Caco-2 (cell line): ENCODE measurements around the gene BAIAP2L2. TPM values are rescaled to one million over a fixed set of nuclear protein-coding genes. Genes with fewer than 3 reads are reported as not detected.

Experiments used
- BruUV-seq: library from RNA; stranded (reverse); fragments of 400-500 nt; replicated peaks from 2 replicates; lab custom pipeline; 2021; lab: Mats Ljungman, UMichigan
- CTCF ChIA-PET: fragments of 300-600 bp; sonication (Branson Sonifier 250); formaldehyde crosslinking; loops from one replicate; lab custom pipeline; 2022; ENCODE audit warnings: antibody characterized with exemption; lab: Charles Lee
- POLR2A ChIA-PET: fragments of 300-600 bp; sonication (Branson Sonifier 250); formaldehyde crosslinking; loops from one replicate; lab custom pipeline; 2022; ENCODE audit warnings: antibody characterized with exemption; lab: Charles Lee
- DNase-seq, 2 experiments: peaks; one replicate each; pipeline versions ENCODE4 v3.0.0 to v3.0.0-alpha.2; 2020 to 2022
- H3K27me3 ChIP-seq: replicated peaks from 2 replicates; pipeline ENCODE4 v1.6.0; 2011; ENCODE audit warnings: low read length; ENCODE audit not compliant: control insufficient read depth, insufficient read depth
- H3K36me3 ChIP-seq: 2 replicates; pipeline ENCODE4 v1.5.1; 2011; ENCODE audit warnings: low read length; ENCODE audit not compliant: control insufficient read depth, insufficient read depth
- H3K4me1 ChIP-seq: fragments of 250-450 bp; sonication (Bioruptor Pico); 2 replicates; pipeline ENCODE4 v1.5.1; 2020; ENCODE audit warnings: mild to moderate bottlenecking
- H3K4me3 ChIP-seq: 2 replicates; pipeline ENCODE4 v1.5.1; 2011; ENCODE audit warnings: low read depth, mild to moderate bottlenecking, control low read depth, low read length
- H3K9me3 ChIP-seq: fragments of 250-450 bp; sonication (Bioruptor Pico); 2 replicates; pipeline ENCODE4 v1.5.1; 2020; ENCODE audit warnings: mild to moderate bottlenecking, moderate library complexity
- H3K27ac Mint-ChIP-seq: one replicate; pipeline ENCODE4 v1.8.0; 2022; ENCODE audit warnings: mixed read lengths; ENCODE audit not compliant: unreplicated experiment
- H3K27me3 Mint-ChIP-seq: one replicate; pipeline ENCODE4 v1.8.0; 2022; ENCODE audit warnings: mixed read lengths; ENCODE audit not compliant: insufficient read depth, unreplicated experiment
- H3K36me3 Mint-ChIP-seq: one replicate; pipeline ENCODE4 v1.8.0; 2022; ENCODE audit warnings: mild to moderate bottlenecking, mixed read lengths; ENCODE audit not compliant: insufficient read depth, unreplicated experiment
- H3K4me1 Mint-ChIP-seq: one replicate; pipeline ENCODE4 v1.8.0; 2022; ENCODE audit warnings: low read depth, mixed read lengths; ENCODE audit not compliant: unreplicated experiment
- H3K4me3 Mint-ChIP-seq: one replicate; pipeline ENCODE4 v1.8.0; 2022; ENCODE audit warnings: mild to moderate bottlenecking, moderate library complexity, mixed read lengths; ENCODE audit not compliant: unreplicated experiment
- H3K9me3 Mint-ChIP-seq: one replicate; pipeline ENCODE4 v1.8.0; 2022; ENCODE audit warnings: mixed read lengths; ENCODE audit not compliant: unreplicated experiment
- CTCF ChIP-seq, 2 experiments: fragments of 200-600 bp in 1 of 2; IDR thresholded peaks; 1 replicate in 1 of 2; 2 replicates in 1 of 2; pipeline versions ENCODE4 v1.5.1 to v1.8.0; 2011 to 2022; ENCODE audit warnings: antibody characterized with exemption in 1 of 2, control low read depth in 1 of 2, inconsistent platforms in 1 of 2, low read depth in 1 of 2, low read length in 1 of 2, mild to moderate bottlenecking in 1 of 2, moderate library complexity in 1 of 2; ENCODE audit not compliant: insufficient read depth in 1 of 2, severe bottlenecking in 1 of 2, unreplicated experiment in 1 of 2
- intact Hi-C: fragments of 100-400 bp; cut with micrococcal nuclease; formaldehyde crosslinking; loops from one replicate; pipeline ENCODE4 v1.10.0; 2022; ENCODE audit not compliant: unreplicated experiment
- total RNA-seq: library from RNA; stranded (reverse); gene quantifications from 2 replicates; pipeline ENCODE4 v1.2.3, GENCODE V29; 2022

Gene BAIAP2L2
- total RNA-seq, 1 experiment from 2014 or later: 4.4 TPM

GRCh38 chr22:38067028-38067415 is 43.5 kb downstream of the BAIAP2L2 start:
- Histone ChIP-seq H3K4me3 (no peak overlapping the region), H3K27me3 (no peaks in the 10 kb centered on the region), H3K4me1 (no peaks in the 10 kb centered on the region), H3K36me3 (no peaks in the 10 kb centered on the region), H3K9me3 (no peaks in the 10 kb centered on the region)
- no peaks in the 10 kb centered on the region for H3K27me3 Mint-ChIP-seq
- H3K27ac Mint-ChIP-seq: no peak overlapping the region
- BruUV-seq: no TSS peak
- no peak for TF ChIP-seq CTCF (IDR thresholded peaks at IDR 0.05; ENCODE audit: insufficient read depth in 1 of 2, low read depth in 1 of 2, low read length in 1 of 2, severe bottlenecking in 1 of 2, unreplicated experiment in 1 of 2)
- intact Hi-C loops: no loop called here
- H3K36me3 Mint-ChIP-seq: peaks cover 41% of the 10 kb centered on the region
- no peak for DNase-seq
- H3K4me3 Mint-ChIP-seq: no peak overlapping the region
- POLR2A ChIA-PET: interaction anchor here (0.6 kb wide), 1 partner anchor 217 kb away, joined by 4 read pairs; no protein-coding TSS in a partner anchor
- CTCF ChIA-PET: no interaction called here
- no peaks in the 10 kb centered on the region for H3K4me1 Mint-ChIP-seq
- no peaks in the 10 kb centered on the region for H3K9me3 Mint-ChIP-seq

- Mint-ChIP-seq H3K4me3 (no peak overlapping the region), H3K27me3 (no peaks in the 10 kb centered on the region), H3K27ac (no peak overlapping the region), H3K36me3 (peaks cover 47% of the 10 kb centered on the region), H3K4me1 (no peaks in the 10 kb centered on the region), H3K9me3 (no peaks in the 10 kb centered on the region)
- CTCF ChIA-PET: interaction anchor here (0.5 kb wide), 1 partner anchor 362 kb away, joined by 3 read pairs; no protein-coding TSS in a partner anchor
- Histone ChIP-seq H3K36me3 (no peaks in the 10 kb centered on the region), H3K4me1 (no peaks in the 10 kb centered on the region), H3K27me3 (no peaks in the 10 kb centered on the region), H3K4me3 (no peak overlapping the region), H3K9me3 (no peaks in the 10 kb centered on the region)
- no TSS peak for BruUV-seq
- no peak for TF ChIP-seq CTCF (IDR thresholded peaks at IDR 0.05; ENCODE audit: insufficient read depth in 1 of 2, low read depth in 1 of 2, low read length in 1 of 2, severe bottlenecking in 1 of 2, unreplicated experiment in 1 of 2)
- POLR2A ChIA-PET: interaction anchor here (0.5 kb wide), 1 partner anchor 459 kb away, joined by 3 read pairs; no protein-coding TSS in a partner anchor
- DNase-seq: no peak
- intact Hi-C loops: no loop called here
These were observed 44.0 kb downstream of the BAIAP2L2 start for GRCh38 chr22:38066381-38067027.

- Mint-ChIP-seq H3K27ac (no peak overlapping the region), H3K4me1 (no peaks in the 10 kb centered on the region), H3K27me3 (no peaks in the 10 kb centered on the region), H3K9me3 (no peaks in the 10 kb centered on the region), H3K36me3 (peaks cover 45% of the 10 kb centered on the region), H3K4me3 (no peak overlapping the region)
- no peak for DNase-seq
- BruUV-seq: no TSS peak
- ChIA-PET CTCF (interaction anchor here (0.5 kb wide), 1 partner anchor 361 kb away, joined by 3 read pairs; no protein-coding TSS in a partner anchor), POLR2A (interaction anchor here (0.5 kb wide), 1 partner anchor 191 kb away, joined by 3 read pairs; no protein-coding TSS in a partner anchor)
- no peaks in the 10 kb centered on the region for H3K27me3 ChIP-seq
- no peak for TF ChIP-seq CTCF (IDR thresholded peaks at IDR 0.05; ENCODE audit: insufficient read depth in 1 of 2, low read depth in 1 of 2, low read length in 1 of 2, severe bottlenecking in 1 of 2, unreplicated experiment in 1 of 2)
- H3K9me3 ChIP-seq: no peaks in the 10 kb centered on the region
- intact Hi-C loops: no loop called here
- no peaks in the 10 kb centered on the region for H3K36me3 ChIP-seq
- no peak overlapping the region for H3K4me3 ChIP-seq
- no peaks in the 10 kb centered on the region for H3K4me1 ChIP-seq
These were observed 44.9 kb downstream of the BAIAP2L2 start for GRCh38 chr22:38065539-38065938.
